Measurements from ENCODE around the gene TEAD1. TPM values are rescaled to one million over a fixed set of nuclear protein-coding genes. Genes with fewer than 3 reads are reported as not detected.

The TEAD1 gene
- total and polyA plus RNA-seq, 10 of the 15 experiments (the other 5 are each of a cell fraction or from before 2014, with no cell fraction given): 0.01 to 0.59 (median 0.04) TPM; not detected in 6

DNA sequence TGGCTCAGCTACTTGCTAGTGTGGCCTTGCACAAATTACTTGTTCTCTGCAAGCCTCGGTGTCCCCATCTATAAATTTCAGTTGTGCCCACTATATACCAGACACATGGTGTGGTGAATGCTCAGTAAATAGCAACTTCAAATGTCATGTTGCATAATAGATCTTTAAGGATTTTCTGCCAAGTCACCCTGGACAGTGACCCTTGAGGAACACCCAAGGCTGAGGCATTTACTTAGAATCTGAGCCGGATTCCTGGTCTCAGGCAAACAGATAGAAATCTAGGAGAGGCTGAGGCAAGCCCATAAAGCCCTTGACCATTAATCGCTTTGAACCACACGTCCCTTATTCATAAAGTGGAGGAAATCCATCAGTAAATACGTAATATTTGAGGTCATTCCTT is 9.7 kb downstream of the TEAD1 start (continued):
- TF ChIP-seq EGR1 (IDR thresholded peaks at IDR 0.05; ENCODE audit: borderline replicate concordance in 1 of 2, low read depth in 2 of 2, low read length in 2 of 2) (no peak), SMC3 (IDR thresholded peaks at IDR 0.05; ENCODE audit: borderline replicate concordance, low read length) (no peak), MYB (IDR thresholded peaks at IDR 0.05; ENCODE audit: borderline replicate concordance, low read depth, low read length) (no peak)
- TF ChIP-seq, protein P1, sequence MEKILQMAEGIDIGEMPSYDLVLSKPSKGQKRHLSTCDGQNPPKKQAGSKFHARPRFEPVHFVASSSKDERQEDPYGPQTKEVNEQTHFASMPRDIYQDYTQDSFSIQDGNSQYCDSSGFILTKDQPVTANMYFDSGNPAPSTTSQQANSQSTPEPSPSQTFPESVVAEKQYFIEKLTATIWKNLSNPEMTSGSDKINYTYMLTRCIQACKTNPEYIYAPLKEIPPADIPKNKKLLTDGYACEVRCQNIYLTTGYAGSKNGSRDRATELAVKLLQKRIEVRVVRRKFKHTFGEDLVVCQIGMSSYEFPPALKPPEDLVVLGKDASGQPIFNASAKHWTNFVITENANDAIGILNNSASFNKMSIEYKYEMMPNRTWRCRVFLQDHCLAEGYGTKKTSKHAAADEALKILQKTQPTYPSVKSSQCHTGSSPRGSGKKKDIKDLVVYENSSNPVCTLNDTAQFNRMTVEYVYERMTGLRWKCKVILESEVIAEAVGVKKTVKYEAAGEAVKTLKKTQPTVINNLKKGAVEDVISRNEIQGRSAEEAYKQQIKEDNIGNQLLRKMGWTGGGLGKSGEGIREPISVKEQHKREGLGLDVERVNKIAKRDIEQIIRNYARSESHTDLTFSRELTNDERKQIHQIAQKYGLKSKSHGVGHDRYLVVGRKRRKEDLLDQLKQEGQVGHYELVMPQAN (conservative IDR thresholded peaks at IDR 0.05): no peak

DNA sequence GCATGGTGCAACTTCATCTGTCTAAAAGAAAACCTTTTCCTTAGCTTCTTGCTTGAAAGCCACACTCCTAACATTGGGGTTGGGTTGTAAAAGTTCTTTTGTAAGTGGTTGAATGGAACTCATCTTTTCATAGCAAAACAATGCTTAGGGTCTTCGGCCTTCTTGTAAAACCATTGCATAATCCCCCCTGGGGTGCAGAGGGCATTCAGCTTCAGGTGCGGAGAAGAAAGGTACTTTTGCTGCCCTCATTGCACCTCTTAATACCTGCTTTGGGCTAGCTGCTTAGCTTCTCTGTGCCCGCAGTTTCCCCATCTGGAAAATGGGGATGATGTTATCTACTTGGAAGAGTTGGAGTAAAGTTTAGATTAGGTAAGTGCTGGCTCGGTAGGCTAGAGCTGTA is 10.1 kb downstream of the TEAD1 start:
- intact Hi-C loops (cut with micrococcal nuclease; ENCODE audit: unreplicated experiment): no loop called here
- CTCF ChIA-PET: no interaction called here
- Histone ChIP-seq H3K4me1 (ENCODE audit: control insufficient read depth, insufficient read depth, low read length) (no peaks in the 10 kb centered on the region), H3K9me3 (replicated peaks; ENCODE audit: control insufficient read depth, insufficient read depth, low read length) (no peaks in the 10 kb centered on the region), H3K27me3 (replicated peaks in 1 of 2; ENCODE audit: control insufficient read depth in 2 of 2, insufficient read depth in 2 of 2, low read length in 1 of 2) (peaks cover 7 to 18% of the 10 kb centered on the region in 2 experiments), H3K36me3 (ENCODE audit: control insufficient read depth in 2 of 2, insufficient read depth in 2 of 2, low read length in 1 of 2) (no peaks in the 10 kb centered on the region), H2AFZ (ENCODE audit: control insufficient read depth, low read depth, low read length) (no peak overlapping the region), H3K9ac (ENCODE audit: control insufficient read depth, insufficient read depth, low read length) (no peak overlapping the region), H3K4me3 (no peak overlapping the region), H4K20me1 (ENCODE audit: control insufficient read depth, insufficient read depth) (no peaks in the 10 kb centered on the region), H3K27ac (ENCODE audit: control insufficient read depth, insufficient read depth) (no peak overlapping the region), H3K79me2 (ENCODE audit: control insufficient read depth, insufficient read depth, low read length) (no peaks in the 10 kb centered on the region), H3K4me2 (ENCODE audit: control insufficient read depth, insufficient read depth) (no peak overlapping the region)
- DNase-seq (ENCODE audit: low read depth, low spot score) (no peak), FAIRE-seq (no peak), ATAC-seq (no peak)
- SMC1A ChIA-PET (ENCODE audit: uncharacterized antibody, unreplicated experiment): no interaction called here
- in situ Hi-C loops (cut with MboI): no loop called here
- TF ChIP-seq IRF4 (IDR thresholded peaks at IDR 0.05; ENCODE audit: low read depth, low read length): no peak
- no peak for TF ChIP-seq NR2F1 (conservative IDR thresholded peaks at IDR 0.05)
- no peak for TF ChIP-seq SREBF1 (IDR thresholded peaks at IDR 0.05; ENCODE audit: low read length)
- TF ChIP-seq POLR2AphosphoS2 (IDR thresholded peaks at IDR 0.05; ENCODE audit: low read depth, low read length): no peak
- TF ChIP-seq, protein P2, sequence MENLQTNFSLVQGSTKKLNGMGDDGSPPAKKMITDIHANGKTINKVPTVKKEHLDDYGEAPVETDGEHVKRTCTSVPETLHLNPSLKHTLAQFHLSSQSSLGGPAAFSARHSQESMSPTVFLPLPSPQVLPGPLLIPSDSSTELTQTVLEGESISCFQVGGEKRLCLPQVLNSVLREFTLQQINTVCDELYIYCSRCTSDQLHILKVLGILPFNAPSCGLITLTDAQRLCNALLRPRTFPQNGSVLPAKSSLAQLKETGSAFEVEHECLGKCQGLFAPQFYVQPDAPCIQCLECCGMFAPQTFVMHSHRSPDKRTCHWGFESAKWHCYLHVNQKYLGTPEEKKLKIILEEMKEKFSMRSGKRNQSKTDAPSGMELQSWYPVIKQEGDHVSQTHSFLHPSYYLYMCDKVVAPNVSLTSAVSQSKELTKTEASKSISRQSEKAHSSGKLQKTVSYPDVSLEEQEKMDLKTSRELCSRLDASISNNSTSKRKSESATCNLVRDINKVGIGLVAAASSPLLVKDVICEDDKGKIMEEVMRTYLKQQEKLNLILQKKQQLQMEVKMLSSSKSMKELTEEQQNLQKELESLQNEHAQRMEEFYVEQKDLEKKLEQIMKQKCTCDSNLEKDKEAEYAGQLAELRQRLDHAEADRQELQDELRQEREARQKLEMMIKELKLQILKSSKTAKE (IDR thresholded peaks at IDR 0.05; ENCODE audit: low read depth, poor library complexity, severe bottlenecking): no peak
- TF ChIP-seq BMI1 (IDR thresholded peaks at IDR 0.05; ENCODE audit: borderline replicate concordance): no peak
- TF ChIP-seq NFYA (IDR thresholded peaks at IDR 0.05; ENCODE audit: borderline replicate concordance, low read depth, low read length): no peak
- WGBS (ENCODE audit: insufficient coverage, insufficient replicate concordance, low lambda C conversion rate, missing lambda C conversion rate): 13% methylated on average over 4 of the region's 4 CpGs
- POLR2A ChIA-PET: no interaction called here
- RAD21 ChIA-PET (ENCODE audit: unreplicated experiment): no interaction called here
- BruUV-seq (replicated peaks): no TSS peak
